AML-193 (cell line): Measurements from ENCODE around the gene FGGY.

Experiments
- DNase-seq, 2 experiments: peaks; one replicate each; lab custom pipeline; 2025; lab: John Stamatoyannopoulos, UW

Gene FGGY

DNA sequence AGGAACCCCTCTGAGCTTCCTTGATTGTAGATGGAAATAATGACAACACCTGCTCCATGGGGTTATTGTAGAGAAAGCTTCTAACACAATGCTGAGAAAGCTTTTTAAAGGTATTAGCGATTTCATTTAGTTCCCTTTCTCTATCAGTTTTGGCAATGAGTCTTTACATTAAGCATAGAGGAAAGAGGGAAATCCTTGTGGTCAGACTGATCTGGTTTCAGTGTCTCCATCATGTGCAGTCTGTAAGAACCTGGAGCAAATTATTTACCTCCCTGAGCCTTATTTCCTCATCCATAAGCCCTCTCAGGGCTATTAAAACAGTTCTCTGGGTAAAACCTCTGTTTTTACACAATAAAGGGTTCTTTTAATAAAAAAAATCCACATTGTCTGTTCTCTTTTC lies 87.5 kb downstream of the FGGY start:
- DNase-seq: peak; percentile 12 to 31

DNA sequence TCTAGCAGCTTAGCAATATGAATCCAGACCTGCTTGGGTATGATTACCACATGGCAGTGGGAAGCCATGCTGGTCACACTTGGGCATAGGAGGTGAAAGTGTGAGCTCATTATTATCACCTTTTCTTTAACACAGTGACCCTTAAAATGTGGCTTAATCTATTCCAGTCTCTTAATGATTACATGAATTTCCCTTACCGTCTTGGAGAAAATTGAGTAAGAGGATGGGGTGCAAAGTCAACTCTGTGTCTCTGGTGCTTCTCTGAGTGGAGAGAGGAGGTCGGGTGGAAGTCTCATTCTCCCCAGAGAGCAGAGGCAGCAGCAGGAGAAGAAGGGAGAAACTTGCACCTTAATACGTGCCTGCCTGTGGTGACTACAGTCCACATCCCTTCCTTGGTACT lies 91.3 kb downstream of the FGGY start:
- DNase-seq: no peak

DNA sequence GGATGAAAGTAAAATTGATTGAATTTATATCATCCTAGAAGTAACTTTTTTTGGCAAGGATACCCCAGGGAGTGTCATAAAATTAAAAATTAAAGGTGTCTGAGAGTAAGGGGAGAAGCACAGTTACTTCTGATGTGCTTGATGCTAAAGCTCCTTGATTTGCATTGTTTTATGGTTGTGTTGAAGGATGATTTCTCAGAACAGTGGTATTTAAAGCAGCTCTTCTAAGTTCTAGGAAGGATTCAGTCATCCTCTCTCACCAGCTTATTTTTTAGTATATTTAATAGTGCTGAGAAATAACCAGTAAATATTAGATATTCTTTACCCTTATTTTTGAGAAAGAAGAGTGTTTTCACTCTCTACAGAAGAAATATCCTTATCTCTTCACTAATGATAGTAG lies 93.0 kb downstream of the FGGY start:
- DNase-seq: no peak

DNA sequence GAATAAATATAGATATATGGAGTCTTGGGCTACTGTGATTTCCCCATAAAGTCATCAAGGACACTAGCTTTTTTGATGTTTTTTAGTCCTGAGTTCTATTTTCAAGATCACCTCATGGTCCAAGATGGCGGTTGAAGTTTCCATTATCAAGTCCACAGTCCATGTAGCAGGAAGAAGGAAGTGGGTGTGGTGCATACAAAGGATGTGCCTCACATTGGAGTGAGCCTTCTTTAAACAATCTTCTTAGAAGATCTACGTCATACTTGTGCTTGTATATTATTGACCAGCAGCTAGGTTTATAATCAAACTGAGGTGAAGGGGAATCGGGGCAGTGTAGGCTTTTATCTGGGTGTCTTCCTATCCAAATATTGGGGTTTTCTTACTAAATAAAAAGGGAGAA lies 93.4 kb downstream of the FGGY start:
- DNase-seq: no peak

DNA sequence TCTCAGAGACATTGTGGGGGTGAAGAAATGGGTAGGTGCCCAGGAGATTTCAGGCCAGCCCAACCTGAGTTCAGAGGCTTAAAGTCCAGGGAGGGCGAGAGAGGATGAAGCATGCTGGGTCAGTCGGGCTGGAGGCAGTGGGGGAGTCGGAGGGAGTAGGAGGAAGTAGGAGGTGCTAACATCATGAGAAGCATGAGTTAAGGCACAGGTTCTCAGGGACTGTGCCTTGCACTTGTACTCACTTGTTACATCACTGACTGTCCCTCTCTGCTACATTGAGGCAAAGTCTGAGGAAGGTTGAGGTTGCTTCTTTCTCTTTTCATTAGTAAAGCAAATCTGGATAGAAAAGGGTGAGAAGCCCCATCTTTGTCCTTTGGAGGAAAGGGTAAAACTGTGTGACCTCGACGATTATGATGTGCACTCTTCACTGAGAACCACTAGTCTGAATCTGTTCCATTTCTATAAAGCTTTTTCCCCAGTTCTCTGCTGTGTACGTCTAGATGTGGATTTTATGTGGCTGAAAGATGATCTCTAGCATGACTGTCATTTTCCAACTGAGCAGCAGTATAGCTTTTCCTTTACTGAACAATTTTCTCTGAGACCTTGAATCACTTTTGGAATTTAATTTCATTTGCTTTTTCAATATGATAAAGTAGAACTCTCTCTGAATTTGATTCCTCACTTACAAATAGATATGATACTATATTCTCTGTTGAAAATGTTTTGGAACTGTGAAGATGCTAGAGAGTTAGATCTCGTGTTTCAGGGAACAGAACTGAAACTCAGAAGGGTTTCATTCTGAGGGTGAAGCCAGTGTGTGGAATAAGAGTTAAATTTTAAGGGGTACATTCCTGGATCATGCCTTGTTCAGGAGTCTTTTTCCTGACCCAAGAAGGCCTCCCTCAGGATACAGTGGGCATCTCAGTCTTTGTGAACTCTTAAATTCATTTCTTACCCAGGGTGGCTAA lies 94.6 kb downstream of the FGGY start:
- DNase-seq: no peak

DNA sequence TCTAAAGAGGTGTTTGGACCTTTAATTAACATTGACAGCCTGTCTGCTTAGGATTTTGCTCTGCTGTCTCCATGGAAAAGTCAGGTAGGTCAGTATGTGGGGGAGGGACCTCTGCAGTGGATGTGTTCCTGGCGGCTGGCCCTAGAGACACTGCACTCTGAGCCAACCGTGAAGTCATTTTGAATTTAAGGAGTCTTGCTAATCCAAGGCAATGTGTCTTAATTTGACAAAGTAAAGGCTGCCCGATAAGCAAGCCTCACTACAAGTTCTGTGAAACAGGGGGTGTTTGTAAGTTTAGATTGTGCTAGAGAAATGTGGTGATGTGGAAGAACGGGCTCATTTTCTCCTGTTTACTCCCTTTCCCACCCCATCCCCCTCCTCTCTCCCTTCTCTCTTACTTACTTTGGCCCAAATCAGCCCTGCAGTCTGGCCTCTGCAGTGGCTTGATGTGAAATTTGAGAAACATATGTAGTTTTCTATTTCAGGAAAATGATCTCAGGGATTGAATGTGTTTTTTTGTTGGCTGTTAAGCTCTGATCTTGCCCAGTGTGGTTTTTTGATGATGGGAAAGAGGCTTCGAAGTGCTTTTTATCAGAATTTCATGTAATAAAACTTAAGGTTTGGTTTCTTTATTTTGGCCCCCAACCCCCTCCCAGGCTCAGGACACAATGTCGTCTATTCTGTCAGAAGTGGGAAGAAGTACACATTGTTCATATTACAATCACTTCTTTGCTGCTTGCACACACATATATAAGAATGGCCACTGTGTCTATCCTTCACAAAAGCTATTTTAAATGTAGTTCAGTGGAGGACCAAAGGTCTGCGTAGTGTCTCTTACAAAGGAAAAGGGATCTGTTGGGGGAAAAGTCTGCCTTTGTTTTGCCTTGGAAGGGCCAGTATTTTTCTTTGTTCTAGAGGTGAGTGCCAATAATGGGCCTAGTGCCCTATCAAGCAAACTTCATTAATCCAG lies 96.6 kb downstream of the FGGY start:
- DNase-seq: no peak

DNA sequence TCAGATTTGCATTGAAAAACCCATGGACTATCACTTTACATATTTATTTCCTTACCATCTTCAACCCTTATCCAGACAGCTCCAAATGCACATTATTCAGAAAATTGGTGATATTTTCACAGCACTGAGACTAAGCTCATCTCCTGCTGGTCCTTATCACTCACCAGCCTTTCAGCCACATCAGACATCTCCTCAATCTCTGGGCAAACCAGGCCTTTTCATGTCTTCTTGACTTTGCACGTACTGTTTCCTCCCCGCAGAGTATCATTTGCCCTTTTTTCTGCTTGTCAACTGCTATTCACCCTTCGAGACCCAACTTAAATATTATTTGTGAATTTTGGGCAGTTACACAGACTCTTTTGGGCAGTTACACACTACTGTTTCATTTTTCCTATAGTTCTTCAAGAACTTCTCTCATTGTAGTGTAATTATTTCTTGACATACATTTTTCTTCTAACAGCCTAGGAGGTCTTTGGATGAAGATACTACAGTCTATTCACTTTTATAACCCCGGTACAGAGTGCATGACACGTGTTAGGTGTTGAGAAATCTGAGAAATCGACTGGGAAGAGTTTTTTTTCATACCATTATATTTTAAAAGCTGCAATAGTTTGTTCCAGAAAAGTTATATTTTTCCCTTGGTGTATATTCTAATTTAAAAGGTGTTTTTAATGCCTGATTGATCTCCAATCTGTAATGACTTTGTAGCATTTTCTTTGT lies 98.0 kb downstream of the FGGY start:
- DNase-seq: no peak

DNA sequence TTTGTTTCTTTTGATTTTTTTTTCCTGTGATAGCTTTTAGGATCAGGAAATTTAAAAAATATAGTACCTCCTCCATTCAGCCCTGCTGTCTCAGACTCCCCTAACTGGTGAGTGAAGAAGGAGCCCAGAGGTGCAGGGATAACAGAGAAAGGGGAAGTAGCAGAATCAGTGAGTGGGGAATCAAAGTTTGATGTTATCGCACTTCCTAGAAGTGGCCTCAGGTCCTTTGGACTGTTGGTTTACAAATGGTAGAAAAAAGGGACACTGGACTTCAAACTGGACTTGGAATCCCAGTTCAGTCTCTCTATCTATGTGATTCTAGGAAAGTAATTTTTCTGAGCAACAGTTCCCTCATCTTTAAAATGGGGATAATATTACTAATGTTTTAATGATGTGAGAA lies 99.5 kb downstream of the FGGY start:
- peak; percentile 3 to 8 for DNase-seq

DNA sequence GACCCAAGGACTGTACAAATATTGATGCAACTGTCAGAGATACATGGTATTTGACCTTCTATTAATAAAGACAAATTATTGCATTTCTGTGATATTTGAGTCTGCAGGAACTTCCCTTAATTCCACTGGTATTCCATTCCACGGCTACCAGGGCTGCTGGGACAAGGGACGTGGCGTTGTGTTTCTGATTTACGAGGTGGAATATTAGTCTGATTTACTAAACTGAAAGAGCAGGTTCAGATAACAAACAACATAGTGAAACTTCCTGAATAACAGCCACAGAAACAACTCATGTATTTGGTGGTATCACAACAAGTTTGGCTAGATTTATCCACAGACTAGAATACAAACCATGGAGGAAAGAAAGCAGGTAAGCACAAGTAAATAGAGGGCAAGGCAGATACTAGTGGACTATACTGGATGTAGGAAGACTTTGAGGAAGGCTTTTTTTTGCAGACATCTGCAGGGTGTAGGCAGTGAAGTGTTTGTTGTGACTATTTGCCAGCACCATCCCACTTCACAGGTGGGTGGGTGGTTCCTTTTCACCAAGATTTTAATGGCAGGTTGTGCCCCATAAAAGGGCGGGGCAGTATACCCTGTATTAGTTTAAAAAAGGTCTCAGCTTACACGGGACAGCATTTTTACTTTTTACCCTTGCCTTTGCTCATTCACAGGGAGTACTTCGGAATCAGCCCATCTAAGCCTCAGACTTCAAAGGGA lies 100.4 kb downstream of the FGGY start:
- DNase-seq: no peak

DNA sequence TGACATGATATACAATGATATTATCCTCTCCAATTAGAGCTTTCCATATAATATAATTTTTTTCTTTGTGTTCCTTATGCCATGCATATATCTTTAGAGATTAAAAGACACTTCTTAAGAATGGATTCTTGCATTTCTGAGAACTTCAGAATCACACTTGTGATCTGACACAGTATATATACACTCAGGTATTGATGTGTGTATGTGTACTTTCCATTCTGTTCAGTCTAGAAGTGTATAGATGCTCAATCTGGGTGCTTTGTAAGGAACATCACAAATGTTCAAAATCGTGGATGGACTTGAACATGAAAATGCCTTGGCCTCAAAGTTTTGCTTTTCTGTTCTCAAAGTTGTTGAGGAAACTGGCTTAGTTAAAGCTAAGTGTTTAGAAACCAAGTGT lies 102.7 kb downstream of the FGGY start:
- no peak for DNase-seq

DNA sequence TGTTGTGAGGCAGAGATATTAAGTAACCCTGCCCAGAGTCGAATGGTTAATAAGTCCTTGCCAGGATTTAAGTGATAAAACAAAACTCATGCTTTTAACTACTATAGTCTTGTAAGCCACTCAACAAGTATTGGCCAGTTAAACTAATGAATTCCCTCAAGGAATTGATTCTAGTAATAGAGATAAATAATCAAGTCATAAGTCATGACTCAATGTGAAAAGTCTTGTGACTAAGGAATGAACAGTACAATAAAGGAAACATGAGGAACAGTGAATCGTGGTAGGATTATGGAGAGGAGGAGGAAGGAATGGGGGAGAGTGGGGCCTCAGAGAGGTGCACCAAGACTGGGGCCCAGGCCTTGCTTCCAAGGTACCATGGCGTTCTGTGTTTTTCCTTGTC lies 104.7 kb downstream of the FGGY start:
- no peak for DNase-seq

DNA sequence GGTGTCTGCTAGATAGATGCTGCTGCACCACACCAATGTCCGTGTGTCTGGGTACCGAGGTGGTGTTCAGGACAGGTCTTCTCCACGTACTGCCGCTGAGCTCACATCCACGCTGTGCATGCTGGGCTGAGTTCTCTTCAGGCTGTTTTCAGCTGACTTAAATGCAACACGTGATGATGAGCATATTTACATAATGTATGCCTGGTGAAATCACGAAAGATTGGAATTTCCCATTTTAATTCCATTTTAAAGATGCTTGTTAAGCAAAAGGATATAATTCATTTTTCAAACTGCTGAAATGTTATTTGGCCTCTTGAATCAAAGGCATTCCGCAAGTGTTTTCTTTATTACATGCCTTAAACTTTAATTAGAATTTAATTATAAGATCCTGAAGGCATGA lies 107.9 kb downstream of the FGGY start:
- no peak for DNase-seq

DNA sequence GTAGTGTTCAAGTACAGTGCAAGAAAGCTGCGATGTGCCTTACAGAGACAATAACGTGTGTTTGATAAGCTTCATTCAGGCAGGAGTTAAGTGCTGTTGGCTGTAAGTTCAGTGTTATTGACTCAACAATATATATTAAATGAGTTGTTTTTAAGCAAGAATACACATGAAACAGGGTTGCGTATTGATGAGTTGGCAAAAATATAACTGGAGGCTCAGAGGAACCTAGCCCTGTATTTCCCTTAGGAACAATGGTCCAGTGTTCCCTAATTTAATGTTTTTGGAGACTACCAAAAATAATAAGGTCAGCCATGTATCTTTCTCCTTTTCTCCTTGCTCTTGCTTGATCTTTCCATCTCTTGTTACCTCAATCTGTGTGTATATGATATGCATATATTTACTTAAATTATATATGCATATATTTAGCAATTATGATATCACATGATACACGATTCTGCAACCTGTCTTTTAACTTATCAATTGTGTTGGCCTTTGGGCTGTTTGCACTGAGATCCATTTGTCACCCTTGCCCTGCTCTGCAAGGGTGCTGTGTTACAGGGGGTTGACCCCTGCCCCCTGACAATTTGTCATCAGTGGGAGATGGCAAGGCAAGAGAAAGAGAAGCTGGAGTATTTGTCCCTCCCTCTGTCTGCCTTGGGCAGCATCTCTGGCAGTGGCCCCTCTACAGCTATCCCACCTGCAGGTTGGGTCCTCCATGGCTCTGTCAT lies 109.7 kb downstream of the FGGY start:
- no peak for DNase-seq

DNA sequence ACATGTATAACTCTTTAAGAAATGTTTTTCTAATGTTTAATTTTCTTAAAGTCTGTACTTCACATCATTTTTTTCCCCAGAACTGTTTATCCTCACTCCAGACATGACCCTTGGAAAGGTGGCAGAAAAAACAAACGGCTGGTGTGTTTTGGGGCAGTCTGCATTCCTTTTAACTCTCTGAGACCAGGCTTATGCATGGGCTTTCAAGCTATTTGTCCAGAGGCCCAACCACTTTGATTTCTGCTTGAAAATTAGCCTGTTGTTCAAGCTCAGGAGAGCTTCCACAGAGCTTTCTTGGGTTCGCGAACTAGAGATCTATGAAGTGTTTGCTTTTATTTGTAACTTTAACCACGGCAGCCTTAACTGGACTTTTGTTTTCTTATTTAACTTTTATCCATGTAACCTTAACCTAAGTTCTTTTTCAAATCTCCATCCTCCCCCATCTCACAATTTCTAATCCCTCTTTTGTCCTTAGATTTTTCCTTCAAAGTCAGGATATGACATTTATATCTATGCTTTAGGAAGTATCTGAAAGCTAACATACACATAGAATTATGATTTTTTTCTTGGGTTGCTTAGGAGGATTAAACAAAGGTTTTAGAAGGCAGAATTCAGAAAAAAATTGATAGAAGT lies 111.8 kb downstream of the FGGY start:
- DNase-seq: no peak

DNA sequence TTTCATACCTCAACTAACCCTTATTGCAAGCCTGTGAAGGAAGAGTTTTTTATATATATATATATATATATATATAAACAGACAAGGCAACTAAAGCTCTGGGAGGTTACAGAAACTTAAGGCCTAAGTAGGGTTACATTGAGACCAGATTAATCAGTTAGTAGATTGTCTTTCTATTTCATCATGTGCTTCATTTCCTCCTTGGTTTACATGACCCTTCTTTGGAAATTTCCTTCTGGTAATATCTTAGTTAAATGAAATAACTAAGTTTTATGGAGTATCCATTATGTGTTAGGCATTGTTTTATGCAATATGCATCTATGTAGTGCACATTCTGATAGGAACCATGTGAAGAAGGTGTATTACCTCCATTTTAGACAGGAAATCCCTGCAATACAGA lies 112.7 kb downstream of the FGGY start:
- DNase-seq: peak; percentile 2 to 25

DNA sequence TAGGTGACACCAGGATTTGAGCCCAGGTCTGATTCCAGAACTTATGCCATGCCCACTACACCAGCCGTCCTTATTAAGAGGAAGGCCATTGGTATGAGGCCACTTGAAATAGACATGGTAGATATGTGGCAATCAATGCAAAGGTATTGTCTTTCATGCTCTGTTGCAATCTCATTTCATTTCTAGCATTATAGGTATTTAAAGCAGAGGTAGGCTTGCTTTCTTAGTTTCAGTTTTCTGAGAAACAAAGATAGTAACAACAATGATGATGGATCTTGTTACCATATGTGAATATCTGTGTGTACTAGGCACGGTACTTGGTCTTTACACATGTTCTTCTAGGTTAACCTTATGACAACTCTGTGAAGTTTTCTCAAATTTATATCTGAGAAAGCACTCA lies 113.1 kb downstream of the FGGY start:
- no peak for DNase-seq

DNA sequence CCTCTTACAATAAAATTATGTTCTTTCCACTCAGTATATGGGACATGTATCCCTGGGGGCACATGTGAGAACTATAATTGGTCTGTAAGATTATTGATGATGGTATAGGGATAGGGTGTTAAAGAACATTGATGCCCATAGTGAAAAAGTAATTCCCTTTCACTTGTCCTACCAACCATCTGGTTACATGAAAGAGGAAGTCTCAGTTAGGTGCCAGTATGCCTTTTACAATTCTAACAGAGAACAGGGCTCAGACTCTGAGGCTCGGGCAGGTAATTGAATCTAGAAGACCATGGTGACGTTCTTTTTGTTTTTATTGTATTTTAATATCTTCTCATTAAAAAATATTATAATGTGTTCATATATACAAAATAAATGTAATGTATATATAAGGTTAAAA lies 113.6 kb downstream of the FGGY start:
- peak; percentile 3 to 14 for DNase-seq

DNA sequence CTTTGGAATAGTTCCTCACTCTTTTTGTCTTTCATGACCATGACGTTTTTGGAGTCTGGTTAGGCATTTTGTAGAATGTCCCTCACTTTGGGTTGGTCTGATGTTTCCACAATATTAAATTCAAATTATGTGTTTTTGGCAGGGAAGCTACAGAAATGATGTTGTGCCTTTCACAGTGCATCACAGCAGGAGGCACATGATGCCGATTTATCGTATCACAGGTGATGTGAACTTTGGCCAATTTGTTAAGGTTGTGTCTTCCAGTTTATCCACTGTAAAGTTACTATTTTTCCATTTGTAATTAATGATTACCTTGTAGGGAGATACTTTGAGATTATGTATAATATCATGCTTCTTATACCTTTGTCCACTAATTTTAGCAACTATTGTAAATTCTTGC lies 114.3 kb downstream of the FGGY start:
- DNase-seq: no peak

DNA sequence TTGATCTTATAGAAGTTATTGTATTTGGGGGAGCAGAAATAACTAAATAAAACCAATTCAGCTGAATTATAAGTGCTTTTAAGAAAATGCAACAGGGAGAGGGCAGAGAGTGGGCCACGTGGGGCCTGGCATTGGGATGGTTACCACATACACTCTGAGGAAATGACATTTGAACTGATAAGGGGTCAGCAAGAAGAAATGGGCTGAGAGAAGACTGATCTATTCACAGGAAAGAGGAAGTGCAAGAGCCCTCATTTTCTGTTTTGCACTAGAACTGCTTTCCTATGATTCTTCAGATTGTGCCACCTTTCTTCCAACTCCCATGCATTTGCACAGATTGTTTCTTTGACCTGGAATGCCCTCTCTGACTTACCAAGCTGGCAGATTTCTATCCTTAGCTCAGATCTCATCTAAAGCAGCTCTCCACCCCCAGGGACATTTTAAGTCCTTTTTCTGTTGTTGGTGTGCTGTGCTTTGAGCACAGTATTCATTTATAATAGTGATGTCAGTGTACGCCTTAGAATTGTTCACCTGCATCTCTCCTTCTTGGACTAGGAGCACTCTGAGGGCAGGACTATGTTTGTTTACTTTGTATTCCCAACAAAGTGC lies 115.9 kb downstream of the FGGY start:
- peak; percentile 20 to 48 for DNase-seq

DNA sequence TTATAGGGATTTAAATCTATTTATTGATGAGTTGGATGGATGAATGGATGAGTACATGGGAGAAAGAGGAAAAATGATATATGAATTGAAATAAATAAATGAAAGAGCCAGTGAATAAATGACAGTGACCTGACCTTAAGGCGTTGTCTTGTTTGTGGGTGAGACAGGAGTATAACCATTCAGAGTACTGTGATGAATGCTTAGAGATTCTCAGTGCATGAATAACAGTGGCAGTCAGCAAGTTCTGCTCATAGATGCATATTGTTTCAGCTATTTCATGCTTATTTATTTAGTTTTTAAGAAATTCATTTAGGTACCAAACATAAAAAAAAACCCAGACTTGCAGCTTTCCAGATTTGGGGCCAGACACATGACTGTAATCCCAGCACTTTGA lies 116.4 kb downstream of the FGGY start:
- no peak for DNase-seq
